Measurements from ENCODE around the gene DHODH.

GRCh38 chr16:72055911-72056310 is 47.4 kb downstream of the DHODH start:
- TF ChIP-seq CTCF (conservative IDR thresholded peaks at IDR 0.05; ENCODE audit: low read length) (no peak), EZH2phosphoT487 (IDR thresholded peaks at IDR 0.05; ENCODE audit: borderline replicate concordance) (no peak)

Measured in Loucy (cell line).